ENCODE results near the gene USP32. TPM values are rescaled to one million over a fixed set of nuclear protein-coding genes. Genes with fewer than 3 reads are reported as not detected.
"Not testable (repeated sequence)": the region's sequence is repeated elsewhere in the genome, so short reads cannot be mapped to it uniquely, and the experiment has no call there.

USP32 gene
- total RNA-seq, 2 experiments from 2014 or later: 26.6 to 27.0 TPM

DNA sequence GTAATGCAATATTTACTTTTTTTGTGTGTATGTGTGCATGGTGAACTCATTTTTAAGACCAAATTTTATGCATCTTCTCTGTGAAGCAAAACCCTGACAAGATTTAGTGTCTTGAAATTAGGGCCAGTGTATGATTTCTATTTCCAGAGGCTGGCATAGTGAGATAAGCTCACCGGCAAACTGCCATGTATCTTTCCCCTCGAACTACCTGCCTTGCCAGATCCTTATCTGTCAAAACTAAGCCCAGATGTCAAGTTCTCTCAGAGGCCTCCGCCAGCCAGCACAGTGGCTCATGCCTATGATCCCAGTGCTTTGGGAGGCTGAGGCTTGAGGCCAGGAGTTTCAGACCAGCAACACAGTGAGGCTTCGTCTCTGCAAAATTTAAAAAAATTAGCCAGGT is 10.0 kb downstream of the USP32 start:
- ChIA-PET CTCF (interaction anchor here (0.6 kb wide), 1 partner anchor 240 kb away, joined by 3 read pairs; no protein-coding TSS in a partner anchor), POLR2A (no interaction called here)

DNA sequence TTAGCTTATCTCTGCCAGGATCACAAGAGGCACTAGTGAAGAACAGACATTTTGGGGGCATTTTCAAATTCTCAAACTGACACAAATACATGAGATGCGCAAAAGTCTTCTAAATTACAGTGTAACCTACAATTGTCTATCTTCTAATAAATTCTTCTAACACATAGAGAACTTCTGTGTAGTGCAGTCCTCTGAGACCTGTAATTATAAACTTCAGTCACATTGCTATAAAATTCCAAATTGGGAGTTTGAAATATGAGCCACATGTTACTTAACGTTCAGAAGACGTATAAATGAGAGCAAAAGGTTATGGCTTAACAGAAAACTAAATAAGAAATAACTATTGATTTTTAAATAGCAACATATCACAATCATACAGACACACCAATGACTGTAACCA is 12.5 kb downstream of the USP32 start:
- POLR2A ChIA-PET, CTCF ChIA-PET: not testable (repeated sequence)

DNA sequence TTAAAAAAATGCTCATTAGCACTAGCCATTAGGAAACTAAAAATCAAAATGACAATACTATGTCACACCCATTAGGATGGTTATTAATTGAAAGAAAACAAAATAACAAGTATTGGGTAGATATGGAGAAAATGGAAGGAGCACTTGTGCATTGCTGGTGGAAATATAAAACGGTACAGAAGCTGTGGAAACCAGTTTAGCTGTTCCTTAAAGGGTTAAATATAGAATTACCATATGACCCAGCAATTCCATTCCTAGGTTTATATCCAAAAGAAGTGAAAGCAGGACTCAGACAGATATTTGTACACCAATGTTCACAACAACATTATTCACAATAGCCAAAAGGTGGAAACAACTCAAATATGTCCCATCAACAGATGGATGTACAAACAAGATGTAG is 13.7 kb downstream of the USP32 start:
- POLR2A ChIA-PET, CTCF ChIA-PET: not testable (repeated sequence)

DNA sequence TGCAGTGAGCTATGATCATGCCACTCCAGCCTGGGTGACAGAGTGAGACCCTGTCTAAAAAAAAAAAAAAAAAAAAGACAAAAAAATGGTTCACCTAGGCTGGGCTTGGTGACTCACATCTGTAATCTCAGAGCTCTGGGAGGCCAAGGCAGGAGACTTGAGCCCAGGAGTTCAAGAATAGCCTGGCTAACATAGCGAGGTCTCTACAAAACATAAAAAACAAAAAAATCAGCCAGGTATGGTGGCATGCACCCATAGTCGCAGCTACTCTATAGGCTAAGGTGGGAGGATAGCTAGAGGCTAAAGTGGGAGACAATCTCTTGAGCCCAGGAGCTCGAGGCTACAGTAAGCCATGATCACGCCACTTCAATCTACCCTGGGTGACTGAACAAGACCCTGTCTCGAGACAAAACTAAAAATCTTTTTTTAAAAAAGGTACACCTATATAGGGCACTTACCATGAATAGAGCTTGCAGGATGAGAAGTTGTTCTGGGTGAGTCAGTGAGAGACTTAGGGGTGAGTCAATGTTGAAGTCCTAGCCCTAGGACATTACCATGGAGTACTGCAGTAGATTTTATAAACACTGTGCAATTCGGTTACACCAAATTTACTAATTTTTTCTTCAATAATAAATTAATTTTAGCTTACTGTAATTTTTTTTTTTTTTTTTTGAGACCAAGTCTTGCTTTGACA is 19.0 kb downstream of the USP32 start:
- ChIA-PET CTCF (interaction anchor here (0.6 to 1.4 kb wide), 2 partner anchors 14 to 34 kb away, joined by 3 to 6 read pairs; no protein-coding TSS in a partner anchor), POLR2A (interaction anchor here (0.5 to 0.7 kb wide), 3 partner anchors 37 to 1014 kb away, joined by 4 to 5 read pairs (median 5); partner anchors contain the start of gene RNFT1)

DNA sequence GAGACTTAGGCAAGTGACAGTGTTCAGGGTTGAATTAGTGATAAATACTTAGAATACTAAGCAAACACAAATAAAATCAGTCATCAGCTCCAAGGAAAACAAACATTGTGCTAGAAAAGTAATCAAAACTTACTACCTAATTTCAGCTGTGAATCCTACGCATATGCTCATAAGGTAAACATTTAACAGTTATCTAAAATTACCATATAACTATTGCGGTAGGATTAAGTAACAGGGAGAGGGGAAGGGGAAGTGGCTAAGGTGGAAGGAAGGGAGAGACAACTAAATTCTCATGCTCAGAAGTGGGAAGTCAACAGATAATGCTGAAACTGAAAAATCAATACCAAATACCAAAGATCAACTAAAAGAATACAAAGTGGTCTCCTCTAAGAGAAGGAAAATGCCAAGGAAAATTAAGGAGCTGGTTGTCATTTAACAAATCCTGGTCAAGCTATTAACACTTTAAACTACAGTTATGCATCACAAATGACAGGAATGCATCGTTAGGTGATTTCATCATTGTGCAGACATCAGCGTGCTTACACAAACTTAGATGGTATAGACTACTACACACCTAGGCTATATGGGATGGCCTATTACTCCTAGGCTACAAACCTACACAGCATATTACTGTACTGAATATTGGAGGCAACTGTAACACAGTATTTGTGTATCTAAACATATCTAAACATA is 20.0 kb downstream of the USP32 start:
- ChIA-PET CTCF (interaction anchor here (0.6 to 1.4 kb wide), 2 partner anchors 13 to 33 kb away, joined by 3 to 6 read pairs; no protein-coding TSS in a partner anchor), POLR2A (interaction anchor here (0.6 kb wide), 1 partner anchor 37 kb away, joined by 4 read pairs; no protein-coding TSS in a partner anchor)

DNA sequence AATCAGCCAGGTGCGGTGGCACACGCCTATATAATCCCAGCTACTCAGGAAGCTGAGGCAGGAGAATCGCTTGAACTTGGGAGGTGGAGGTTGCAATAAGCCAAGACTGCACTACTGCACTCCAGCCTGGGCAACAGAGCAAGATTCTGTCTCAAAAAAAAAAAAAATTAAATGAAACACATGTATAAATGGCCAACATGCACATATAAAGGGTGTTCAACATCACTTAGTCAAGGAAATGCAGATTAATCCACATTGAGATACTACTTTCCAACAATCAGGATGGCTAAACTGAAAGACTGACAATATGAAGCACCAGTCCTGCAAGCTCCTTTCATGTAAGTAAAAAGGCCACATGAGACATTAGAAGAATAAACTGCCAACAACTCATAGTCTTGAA is 20.5 kb downstream of the USP32 start:
- POLR2A ChIA-PET: no interaction called here
- CTCF ChIA-PET: interaction anchor here (0.7 kb wide), 1 partner anchor 269 kb away, joined by 3 read pairs; no protein-coding TSS in a partner anchor

DNA sequence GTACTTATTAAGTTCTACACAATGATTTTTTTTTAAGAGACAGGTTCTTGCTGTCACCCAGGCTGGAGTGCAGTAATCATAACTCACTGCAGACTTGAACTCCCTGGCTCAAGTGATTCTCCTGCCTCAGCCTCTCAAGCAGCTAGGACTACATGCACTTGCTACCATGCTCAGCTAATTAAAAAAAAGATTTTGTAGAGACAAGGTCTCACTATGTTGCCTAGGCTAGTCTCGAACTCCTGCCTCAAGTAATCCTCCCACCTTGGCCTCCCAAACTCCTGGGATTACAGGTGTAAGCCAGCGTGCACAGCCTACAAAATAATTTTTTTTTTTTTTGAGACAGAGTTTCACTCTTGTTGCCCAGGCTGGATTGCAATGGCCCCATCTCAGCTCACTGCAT is 22.2 kb downstream of the USP32 start:
- CTCF ChIA-PET: no interaction called here

DNA sequence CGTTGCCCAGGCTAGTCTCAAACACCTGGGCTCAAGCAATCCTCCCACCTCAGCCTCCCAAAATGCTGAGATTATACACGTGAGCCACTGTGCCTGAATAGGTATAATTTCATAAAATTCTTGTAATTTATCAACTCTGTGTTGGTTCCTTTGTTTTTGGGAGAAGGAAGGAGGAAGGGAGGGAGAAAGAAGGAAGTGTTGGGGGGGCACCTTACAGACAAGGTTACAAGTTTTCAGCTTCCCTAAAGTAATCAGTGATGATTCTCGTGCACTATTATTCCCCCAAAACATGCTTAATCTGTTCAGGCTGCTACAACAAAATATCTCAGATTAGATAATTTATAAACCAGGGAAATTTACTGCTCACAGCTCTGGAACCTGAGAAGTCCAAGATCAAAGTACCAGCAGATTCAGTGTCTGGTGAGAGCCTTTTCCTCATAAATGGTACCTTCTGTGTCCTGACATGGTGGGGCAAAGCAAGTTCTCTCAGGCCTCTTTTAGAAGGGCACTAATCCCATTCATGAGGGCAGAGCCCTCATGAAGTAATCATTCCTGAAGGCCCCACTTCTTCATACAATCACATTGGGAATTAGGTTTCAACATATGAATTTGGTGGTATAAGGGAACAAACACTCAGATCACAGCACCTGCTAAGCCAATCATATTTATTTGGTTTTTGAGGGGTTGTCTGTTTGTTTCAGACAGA is 28.1 kb downstream of the USP32 start:
- POLR2A ChIA-PET: no interaction called here
- CTCF ChIA-PET: no interaction called here

More for the DNA sequence above, 22.2 kb downstream of the USP32 start:
- POLR2A ChIA-PET: no interaction called here

DNA sequence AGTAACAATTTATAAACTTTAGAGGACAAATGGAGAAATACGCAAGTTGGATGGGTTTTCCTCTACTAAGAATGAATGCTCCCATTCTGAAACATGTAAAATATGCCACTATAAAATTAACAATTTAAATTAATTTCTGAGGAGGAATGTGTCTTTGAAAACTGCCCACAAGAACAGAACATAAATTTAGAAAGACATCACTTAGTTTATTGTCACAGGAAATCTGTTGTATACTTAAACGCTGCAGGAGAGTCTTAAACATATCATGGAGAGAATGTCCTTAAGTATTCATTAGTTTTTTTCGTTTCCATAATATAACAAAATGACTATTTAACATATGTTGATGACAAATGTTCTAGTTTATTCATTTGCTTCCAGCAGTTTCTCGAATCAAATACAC is 29.6 kb downstream of the USP32 start:
- CTCF ChIA-PET: no interaction called here
- POLR2A ChIA-PET: no interaction called here

DNA sequence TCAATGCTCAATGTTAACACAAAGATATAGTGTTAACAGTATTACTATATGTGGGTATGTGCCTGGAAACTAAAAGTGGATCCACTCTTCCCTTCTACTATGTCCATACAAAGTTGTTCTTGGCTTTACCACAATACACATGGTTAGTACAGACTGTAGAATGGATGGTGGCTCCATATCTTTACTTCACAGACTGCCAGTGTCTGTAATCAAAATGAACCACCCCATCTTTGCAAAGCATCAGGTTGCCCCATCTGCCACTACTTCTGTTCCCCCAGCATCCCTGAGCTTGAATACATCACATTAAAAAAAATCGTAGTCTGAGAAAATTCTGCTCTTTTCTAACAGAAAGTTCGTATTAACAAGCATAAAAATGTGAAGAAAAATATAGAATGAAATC is 30.0 kb downstream of the USP32 start:
- ChIA-PET CTCF (no interaction called here), POLR2A (no interaction called here)

DNA sequence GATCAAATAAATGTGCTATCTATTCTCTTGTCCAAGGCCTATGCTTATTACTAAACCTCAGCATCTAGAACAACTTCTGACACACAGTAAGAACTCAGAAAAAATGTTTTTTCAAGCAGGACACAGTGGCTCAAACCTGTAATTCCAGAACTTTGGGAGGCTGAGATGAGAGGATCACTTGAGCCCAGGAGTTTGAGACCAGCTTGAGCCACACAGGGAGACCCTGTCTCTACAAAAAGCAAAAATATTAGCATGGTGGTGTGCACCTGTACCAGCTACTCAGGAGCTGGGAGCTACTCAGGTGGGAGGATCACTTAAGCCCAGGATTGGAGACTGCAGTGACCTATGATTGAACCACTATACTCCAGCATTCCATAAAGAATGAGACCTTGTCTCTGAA is 32.5 kb downstream of the USP32 start:
- POLR2A ChIA-PET: no interaction called here
- CTCF ChIA-PET: interaction anchor here (0.7 kb wide), 1 partner anchor 46 kb away, joined by 3 read pairs; no protein-coding TSS in a partner anchor

DNA sequence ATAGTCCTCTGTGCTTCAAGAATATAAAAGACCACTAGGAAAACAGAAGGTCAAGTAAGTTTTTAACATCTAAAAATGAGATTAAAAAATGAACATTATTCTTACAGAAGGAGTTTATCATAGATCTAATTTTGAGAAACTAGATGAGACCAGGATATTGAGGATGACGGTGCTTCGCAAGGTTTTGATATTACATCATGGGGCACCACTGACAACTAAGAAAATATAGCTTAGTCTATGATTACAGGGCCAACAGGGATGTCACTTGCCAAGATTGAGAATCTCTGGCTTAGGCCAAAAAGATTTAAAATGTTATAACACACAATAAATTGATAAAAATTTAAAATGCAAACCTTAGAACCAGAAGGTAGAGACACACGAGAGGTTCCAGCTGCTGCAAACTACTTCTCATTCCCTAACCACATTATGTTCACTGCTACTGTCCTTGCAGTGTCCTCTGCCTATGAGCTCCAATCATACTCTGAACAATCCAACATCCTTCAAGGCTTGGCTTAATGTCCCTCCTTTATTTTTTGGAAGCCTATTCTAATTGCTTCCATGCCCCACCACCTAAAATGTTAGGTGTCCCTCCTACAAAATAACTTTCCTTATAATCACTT is 33.2 kb downstream of the USP32 start:
- CTCF ChIA-PET: interaction anchor here (0.6 to 0.8 kb wide), 2 partner anchors 14 to 62 kb away, joined by 3 to 6 read pairs; no protein-coding TSS in a partner anchor
- POLR2A ChIA-PET: no interaction called here

DNA sequence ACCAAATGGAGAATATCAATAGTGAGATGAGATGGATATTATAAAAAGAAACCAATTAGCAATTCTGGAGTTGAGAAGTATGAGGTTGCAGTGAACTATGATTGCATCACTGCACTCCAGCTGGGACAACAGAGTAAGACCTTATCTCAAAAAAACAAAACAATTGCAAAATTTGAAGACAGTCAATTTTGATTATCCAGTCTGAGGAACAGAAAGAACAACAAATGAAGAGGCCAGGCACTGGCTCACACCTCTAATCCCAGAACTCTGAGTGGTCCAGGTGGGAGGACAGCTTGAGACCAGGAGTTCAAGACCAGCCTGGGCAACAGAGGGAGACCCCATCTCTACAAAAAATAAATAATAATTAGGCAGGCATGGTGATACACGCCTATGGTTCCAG is 35.0 kb downstream of the USP32 start:
- ChIA-PET CTCF (interaction anchor here (0.6 kb wide), 1 partner anchor 86 kb away, joined by 5 read pairs; no protein-coding TSS in a partner anchor), POLR2A (interaction anchor here (1.1 to 1.3 kb wide), 2 partner anchors 35 kb away, joined by 5 read pairs; partner anchors contain the start of gene USP32)

DNA sequence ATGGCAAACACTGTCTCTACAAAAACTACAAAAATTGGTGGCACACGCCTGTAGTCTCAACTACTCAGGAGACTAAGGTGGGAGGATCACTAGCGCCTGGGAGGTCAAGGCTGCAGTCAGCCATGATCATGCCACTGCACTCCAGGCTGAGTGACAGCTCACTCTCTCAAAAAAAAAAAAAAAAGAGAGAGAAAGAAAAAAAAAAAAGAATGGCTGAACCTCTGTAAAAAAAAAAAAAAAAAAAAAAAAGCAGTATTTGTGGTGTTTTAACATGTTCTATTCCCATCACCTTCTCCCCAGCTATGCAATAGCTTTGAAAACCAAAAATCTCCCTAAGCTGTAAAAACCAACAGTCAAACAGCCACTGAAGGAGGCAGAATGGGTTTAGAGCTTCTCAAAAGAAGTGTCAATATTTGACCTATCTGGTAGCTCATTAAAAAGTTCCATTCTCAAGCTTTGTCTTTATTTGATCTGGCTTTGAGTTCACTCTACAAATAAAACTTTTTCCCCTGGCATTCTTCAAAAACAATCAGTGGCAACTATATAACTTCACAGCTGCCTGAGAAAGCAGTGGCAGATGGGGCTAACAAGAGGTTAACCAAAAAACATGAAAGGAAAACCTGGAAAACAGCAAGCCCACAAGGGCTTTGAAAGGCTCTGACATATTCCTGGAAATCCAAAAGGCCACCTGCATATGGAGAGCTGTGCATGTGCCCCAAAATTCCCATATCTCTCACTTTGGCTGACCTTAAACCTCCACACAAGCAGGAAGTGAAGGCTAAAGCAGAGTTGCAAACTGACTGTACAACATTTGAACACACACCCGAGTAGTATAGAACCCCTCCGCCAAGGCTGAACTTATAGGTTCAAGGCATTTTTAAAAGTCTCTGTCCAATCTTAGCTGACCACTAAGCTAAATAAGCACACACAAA is 36.0 kb downstream of the USP32 start:
- ChIA-PET POLR2A (interaction anchor here (0.6 to 1.3 kb wide), 3 partner anchors 12 to 36 kb away, joined by 4 to 8 read pairs (median 5); partner anchors contain the start of gene USP32), CTCF (interaction anchor here (0.6 to 0.7 kb wide), 3 partner anchors 11 to 16 kb away, joined by 3 to 4 read pairs (median 4); no protein-coding TSS in a partner anchor)

DNA sequence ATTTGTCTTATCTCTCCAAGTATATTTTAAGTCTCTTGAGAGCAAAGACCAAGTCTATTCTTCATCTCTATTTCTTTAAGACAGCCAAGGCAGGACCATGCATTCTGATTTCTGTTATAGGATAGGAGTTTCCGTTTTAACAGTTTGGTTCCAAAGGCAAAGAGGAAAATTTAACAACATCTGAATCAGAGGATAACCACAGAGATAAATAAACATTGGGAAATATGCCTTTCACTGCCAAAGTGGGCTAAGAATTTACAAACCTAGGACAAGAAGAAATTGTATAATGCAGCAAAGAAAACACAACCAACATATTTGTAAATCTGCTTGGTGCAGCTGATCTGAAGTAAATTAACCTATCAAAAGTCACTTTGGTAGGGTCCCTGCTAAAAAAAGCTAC is 37.7 kb downstream of the USP32 start:
- POLR2A ChIA-PET: no interaction called here

DNA sequence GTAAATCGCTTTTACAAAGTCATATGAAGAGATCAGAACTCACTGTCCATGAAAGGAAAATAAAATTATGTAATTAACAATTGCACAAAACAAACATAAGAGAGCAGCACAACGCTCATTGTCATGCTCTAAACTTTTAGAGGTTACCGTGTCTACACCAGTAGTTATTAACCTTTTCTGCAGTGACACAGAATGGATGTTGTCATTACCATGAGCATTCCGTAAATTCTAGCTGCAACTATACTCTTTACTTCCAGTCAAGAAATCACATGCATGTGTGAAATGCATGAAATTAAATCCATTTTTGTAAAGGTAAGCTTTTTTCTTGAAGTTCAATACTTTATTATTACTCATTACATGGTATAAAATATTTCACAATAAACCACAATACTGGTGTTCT is 38.2 kb downstream of the USP32 start:
- ChIA-PET CTCF (no interaction called here), POLR2A (no interaction called here)

More for the DNA sequence above, 37.7 kb downstream of the USP32 start:
- CTCF ChIA-PET: no interaction called here

DNA sequence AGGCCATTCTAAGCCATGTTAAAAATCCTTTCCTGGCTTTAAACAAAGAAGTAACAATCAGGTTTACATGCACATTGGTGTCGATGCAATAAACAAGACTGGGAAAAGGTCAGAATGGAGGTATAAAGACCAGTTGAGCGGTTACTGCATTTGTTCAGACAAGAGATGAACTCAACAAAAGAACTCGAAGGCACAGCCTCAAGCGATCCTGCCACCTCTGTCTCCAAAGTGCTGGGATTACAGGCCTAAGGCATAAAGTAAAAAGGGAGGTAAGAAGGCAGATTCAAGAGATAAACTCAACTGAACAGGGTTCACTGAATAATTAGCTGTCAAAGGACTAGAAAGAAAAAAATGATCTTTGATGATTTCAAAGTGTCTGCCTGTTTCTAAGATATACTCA is 39.4 kb downstream of the USP32 start:
- CTCF ChIA-PET: no interaction called here
- POLR2A ChIA-PET: no interaction called here

DNA sequence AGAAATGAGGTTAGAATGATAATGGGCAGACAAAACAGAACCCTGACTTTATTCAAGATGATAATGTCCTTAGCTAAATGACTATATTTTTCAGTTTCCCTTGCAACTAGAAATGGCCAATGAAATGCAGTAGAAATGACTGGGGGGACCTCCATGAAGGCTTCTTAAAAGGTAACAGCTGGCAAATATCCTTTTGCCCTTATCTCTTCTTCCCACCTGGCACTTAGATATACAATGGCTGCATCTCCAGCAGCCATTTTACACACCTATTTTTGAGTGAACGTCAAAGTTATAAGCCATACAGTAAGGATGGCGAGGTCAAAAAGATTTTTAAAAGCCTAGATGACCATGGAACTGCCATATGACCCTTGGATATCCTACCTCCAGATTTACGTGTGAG is 39.9 kb downstream of the USP32 start:
- ChIA-PET CTCF (no interaction called here), POLR2A (no interaction called here)
